Pons (tissue), 1 donor: ENCODE measurements around the gene KMT2A.
A peak's percentile ranks its signal among the peaks of the same experiment; 100 is the strongest.
"Not testable (repeated sequence)": the region's sequence is repeated elsewhere in the genome, so short reads cannot be mapped to it uniquely, and the experiment has no call there.

Source experiments
- DNase-seq: peaks from one replicate; pipeline ENCODE4 v3.0.0-alpha.2; 2016; ENCODE audit warnings: low spot score

Gene KMT2A

DNA sequence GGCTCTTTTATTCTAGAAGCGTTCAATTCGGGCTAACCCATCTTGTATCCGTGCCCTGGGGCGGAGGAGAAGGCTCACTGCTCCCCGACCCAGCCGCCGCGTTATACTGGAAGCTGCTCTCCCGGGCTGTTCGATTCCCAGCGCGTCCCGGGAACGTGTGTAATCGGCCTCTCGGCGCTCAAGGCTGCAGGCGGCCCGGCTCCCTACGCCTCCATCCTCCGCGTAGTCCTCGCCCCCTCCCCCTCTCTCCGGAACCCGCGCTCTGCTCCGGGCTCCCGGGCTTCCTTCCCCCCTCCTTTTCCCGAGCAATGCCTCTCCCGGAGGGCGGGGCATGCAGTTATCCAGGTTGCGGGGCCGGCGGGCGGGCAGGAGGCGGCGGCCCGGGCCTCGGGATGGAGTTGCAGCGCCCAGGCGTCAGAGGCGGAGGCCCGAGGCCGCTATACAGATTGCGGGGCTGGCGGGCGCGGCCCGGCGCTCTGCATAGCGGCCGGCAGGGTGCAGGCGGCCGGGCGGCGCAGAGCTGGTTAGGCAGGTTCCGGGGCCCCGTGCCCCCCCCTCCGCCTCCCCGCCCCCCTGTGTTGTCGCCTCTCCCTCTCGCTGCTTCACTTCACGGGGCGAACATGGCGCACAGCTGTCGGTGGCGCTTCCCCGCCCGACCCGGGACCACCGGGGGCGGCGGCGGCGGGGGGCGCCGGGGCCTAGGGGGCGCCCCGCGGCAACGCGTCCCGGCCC, at the start of gene KMT2A:
KMT2A (plus strand) TSS at position 600 of the 732 bp plus-strand sequence; CDS start at position 621, 21 bp downstream.
- DNase-seq, result peak; percentile 92

DNA sequence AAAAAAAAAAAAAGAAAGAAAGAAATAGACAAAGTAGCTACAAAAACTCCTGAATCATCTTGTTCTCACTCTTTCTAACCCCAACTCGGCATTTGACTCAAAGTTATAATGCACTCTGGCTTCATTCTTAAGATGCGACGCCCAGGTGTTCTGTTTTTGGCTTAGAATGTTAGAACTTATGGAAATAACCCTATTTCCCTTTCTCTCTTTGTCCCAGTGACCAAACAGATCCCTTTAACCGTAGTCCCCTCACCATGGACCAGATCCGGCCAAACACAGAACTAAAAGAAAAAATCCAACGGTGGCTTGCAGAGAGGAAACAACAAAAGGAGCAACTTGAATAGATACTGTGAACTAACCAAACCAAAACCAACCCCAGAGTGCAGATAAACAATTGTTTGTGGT, 40.2 kb upstream of the KMT2A start:
- DNase-seq, result no peak

DNA sequence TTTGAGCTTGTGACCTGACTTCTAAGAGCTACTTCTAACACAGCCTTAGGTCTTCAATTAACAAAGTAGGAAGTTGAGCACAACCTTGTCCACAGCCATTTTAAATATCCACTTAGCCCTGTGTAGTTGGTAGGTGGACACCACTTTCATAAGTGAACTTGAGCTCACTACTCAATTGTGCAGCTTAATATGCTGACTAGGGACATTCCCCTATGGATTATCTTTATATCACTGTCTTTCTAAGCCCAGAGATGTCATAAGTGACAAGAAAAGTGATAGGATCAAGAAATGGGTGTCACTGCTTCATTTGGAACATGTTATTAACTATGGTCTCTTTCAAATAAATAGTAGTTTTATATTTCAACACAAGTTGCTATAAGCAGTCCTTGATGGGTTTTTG, 38.8 kb upstream of the KMT2A start:
- no peak for DNase-seq

DNA sequence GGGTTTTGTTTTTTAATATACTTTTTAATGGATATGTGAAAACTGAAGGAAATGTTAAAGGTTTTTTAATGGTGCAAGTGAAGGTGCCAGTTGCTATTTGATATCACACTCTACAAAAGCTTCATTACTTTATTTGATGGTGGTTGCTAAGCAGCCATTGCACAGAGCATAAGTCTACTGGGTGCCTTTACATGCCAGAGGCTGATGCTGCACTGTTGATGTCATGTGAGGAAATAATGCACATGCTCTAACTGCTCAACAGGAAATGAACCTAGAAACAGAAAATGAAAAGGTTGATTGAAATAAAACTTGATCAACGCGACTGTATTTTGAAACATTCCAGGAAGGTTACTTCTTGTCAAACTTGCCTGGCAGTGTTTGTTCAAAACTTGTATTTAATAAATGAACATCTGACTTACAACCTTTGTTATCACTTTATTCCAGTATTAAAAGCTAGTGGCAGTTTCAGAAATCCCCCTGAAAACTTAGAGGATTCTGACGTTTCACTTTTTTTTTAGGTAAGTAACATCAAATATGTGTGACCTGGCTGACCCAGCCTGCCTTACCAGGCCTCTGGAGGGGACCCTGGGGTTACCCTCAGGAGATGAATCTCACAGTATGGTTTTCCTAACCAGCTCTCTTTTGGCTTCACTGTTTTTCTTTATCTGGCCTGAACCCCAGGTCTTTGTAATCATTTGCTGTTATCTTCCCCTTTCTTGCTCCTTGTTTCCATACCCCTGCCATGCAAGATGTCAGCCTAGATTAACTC, 37.3 kb upstream of the KMT2A start:
- DNase-seq, result no peak

DNA sequence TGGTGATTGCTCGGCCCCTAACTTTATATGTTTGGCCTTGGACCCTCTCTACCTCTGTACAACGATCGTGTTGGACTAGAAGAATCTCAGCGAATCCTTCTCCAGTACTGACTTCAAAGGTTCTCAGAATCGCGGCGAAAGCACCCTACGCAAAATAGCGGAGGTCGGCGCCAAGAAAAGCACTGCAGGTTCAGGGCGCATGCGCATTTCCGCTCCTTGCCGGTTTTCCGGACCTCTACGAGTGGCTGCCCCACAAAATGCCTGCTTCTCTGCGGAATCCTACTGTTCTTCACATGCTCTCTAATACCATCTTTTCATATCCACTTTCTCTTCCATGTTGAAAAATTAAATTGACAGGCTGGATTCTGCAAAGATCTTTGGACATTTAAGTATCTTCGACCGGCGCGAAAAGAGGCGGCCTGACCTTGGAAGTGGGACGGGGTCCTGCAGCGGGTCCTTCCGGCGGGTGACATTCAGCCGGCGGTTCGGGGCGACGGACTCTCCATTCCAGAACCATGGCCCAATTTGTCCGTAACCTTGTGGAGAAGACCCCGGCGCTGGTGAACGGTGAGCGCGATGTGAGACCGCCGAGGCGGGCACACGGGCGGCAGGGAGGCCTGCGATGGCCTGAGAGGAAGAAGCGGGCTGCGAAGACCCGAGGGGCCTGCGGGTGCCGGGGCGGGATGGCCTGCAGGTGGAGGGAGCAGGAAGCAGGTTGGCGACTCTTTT, 35.0 kb upstream of the KMT2A start, which contains the start of gene ATP5MG:
ATP5MG (plus strand) TSS at position 456 of the 729 bp plus-strand sequence; CDS start at position 516, 60 bp downstream.
- DNase-seq, result peak; percentile 89

DNA sequence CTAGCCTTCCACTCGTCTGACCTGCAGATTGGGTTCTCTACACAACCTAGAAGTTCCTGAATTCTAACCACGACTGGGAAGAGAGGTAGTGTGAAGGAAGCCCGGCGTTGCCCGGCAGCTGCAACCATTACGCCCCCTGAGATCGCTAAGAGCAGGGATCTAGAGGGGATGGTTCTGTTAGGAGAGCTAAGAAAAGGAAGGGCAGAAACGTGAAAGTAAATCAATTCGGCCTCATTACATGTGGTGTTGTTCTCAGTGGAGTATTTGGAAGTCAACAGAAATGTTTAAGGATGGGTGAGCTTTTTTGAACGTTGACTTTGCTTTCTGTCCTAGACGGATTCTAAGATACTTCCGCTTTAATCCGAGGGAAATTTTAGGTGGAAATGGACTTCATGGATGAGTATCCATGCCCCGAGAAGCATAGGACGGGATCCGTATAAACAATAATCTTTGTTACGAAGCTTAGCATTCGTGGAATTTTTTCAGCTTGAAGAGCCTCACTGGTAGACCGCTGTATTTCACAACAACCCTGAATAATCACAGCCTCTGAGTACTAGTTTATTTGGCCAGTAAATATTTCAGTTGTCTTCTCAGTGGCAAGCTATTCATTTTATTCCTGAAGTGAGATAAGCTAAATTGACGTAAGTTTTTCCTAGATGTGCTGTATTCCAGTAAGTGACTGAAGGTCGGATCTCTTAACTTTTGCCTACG, 34.3 kb upstream of the KMT2A start:
- peak; percentile 18 for DNase-seq

DNA sequence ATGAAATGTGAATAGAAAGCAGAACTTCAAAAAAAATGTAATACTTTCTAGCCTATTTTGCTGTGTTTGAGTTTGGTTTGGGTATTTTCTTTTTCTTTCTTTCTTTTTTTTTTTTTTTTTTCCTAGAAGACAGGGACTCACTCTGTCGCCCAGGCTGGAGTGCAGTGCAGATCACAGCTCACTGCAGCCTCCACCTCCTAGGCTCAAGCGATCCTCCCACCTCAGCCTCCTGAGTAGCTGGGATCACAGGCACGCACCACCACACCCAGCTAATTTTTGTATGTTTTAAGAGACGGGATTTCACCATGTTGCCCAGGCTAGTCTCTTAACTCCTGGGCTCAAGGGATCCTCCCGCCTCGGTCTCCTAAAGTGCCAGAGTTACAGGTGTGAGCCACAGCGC, 33.7 kb upstream of the KMT2A start:
- DNase-seq, result not testable (repeated sequence)

DNA sequence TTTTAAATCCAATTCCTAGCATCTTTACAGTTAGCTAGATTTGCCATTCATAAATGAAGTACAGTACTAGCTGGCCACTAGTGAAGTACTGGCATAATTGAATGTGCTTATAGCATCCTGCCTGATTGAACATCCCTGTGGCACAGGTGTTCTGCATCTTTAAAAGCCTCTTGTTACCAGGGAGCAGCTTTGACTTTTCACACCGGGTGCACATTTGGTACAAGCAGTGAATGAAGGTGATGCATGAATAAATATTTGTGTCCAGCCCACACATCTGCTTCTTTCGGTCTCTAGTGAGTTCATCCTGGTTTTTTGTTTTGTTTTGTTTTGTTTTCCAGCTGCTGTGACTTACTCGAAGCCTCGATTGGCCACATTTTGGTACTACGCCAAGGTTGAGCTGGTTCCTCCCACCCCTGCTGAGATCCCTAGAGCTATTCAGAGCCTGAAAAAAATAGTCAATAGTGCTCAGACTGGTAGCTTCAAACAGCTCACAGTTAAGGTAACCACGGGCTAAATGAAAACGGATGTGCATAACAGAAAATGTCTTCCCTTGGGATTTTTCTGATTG, 29.6 kb upstream of the KMT2A start:
- peak; percentile 17 for DNase-seq

DNA sequence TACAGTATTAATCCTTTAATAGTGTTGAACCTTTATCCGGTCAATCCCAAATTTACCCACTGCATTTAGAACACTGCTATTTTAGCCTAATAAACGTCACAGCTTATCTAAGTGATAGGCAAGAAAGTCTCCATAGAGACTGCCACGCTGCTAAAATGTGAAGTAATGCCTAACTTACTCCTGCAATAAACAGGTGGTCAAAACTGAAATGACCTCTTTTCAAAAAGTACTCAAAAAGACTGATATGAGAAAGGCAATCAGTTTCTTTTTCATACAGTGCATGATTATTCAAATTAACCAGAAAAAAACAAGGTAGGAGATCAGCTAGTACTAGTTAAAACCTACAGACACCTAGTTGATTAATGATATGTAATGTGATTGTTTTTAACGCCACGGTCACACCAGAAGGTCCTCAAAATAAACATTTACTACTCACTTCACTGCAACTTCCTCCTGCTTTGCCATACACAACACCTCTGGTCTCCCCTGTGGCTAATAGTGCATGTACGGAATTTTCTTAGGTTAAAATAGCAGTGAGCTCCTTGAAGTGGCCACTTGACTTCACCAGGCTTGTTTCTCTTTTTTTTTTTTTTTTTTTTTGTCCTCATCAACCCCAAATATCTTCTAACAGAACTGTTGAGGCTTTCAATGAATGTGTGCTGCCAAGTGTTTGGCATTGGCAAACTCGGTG, 26.1 kb upstream of the KMT2A start:
- DNase-seq, result no peak

DNA sequence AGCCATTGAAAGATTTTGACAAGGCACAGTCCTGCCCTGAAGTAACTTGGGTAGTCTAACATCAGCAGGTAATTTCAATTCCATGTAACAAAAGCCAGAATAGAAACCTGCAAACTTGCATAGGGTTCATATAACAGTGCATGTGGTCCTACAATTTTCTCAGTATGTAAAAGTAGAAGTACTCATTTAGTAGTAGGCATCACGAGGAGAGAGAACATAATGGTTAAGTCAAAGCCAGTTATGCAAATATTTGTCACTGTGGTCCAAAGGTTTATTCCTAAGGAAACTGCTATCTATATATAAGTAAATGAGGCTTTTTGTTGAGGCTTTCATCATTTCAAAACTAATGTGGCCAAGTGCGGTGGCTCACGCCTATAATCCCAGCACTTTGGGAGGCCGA, 24.8 kb upstream of the KMT2A start:
- DNase-seq, result no peak

DNA sequence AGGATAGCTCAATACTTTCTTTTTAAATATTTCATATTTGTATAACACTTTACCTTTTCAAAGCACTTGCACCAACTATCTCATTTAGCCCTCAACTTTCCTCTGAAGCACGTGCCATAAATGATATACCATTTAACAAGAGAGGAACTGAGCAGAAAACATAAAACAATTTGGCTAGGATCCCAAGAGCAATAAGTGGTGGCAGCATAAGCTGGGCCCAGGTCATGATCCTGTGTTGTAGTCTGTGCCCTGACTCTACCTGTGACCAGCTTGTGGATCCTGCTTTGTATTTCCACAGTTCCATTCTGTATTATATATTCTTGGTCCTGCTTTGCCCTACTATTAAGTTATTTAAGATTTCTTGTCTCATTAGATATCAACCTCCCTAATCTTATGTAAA, 23.4 kb upstream of the KMT2A start:
- DNase-seq, result no peak

DNA sequence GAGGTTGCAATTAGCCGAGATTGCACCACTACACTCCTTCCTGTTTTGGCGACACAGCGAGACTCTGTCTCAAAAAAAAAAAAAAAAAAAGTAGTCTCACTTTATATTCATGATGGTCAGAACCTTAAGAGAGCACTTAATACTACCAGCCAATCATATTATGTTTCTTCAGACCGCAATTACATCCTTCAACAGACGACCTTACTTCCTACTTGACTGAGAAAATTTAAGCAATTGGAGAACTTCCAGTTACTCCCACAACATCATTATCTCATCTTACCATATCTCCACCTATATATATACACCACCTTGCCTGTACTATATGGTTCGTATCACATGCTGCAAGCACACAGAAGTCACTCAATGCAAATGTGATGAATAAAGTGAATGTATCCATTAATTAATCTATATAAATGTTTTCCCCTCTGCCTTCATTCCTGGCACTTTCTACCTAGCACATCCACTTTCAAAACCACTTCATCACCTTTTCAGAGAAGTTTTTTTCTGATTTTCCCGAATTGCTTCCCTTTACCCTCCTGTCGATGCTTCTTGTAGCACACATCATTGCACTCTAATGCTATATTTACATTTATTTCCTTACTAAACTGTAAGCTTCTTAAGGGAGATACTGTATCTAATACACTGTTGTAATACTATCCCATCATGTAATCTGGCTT, 21.1 kb upstream of the KMT2A start:
- no peak for DNase-seq

DNA sequence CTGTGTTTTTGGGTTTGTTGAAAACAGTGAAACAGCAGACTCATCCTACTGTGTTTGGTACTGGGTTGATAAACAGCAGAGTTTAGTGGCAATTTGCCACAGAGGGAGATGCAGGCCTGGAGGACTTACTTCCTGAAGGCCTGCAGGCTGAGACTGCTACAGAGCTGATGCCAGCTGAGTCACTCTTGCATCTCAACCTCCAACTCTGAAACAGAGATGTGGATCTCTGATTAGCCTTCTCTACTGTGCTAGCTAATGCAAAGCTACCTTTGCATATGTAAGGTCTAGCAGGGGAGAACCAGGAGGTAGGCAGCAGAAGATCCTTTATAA, 20.6 kb upstream of the KMT2A start:
- peak; percentile 30 for DNase-seq

DNA sequence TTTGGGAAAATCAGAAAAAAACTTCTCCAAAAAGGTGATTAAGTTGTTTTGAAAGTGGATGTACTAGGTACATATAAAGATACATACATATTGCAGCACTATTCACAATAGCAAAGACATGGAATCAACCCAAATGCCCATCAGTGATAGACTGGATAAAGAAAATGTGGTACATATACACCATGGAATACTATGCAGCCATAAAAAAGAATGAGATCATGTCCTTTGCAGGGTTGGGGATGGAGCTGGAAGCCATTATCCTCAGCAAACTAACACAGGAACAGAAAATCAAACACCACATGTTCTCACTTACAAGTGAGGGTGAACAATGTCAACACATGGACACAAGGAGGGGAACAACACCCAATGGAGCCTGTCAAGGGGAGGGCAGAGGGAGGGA, 19.4 kb upstream of the KMT2A start:
- not testable (repeated sequence) for DNase-seq

DNA sequence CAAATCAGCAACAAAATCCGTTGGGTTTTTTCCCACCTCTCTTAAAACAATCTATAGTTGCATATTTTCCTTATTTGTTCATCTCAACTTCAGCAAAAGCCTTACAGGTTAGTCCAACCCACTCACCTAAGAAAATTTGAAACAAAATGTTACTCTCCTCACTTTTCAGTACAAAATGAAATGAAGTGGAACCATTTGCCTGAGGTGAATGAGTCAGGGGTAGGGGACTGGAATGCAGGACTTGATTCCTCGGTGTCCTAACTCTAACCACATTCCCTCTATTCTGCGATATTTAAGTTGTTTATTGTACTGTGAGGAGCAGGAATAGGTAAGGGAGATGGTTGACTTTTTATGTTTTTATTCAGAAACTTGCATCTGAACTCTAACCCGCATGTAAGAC, 18.5 kb upstream of the KMT2A start:
- no peak for DNase-seq

DNA sequence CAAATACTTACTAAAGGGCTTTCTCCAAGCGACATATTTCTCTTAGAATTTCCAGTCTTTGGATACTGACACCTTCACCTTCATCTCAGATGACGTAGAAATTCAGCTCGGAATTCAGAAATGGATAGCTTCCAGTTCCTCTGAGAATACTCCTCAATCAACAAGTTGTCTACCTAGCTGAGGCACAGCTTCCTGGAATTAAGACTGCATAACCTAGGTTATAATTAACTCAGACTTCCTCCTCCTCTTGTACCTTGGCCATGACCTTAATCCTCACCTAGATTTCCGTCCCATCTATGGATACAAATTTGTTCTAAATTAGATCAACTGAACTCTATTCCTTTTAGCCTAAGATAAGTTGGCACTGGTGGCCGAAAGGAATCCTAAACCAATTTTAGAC, 17.5 kb upstream of the KMT2A start:
- DNase-seq, result no peak

DNA sequence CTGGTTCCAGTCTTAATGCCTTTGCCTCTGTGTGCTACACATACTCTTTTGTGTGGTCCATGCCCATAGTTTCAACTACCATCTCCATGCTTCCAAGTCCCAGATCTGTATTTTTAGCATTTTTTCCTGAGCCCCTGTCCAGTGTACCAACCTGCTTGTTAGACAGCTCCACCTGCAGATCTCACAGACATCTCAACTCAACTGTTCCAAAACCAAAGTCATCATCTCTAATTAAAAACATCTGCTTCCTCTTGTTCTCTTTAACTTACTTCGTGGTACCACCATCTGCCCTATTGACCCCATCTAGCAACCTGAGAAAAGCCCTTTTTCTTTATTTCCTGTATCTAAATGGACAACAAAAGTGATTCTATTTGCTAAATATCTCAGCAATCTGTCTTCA, 8.6 kb upstream of the KMT2A start:
- DNase-seq, result no peak

DNA sequence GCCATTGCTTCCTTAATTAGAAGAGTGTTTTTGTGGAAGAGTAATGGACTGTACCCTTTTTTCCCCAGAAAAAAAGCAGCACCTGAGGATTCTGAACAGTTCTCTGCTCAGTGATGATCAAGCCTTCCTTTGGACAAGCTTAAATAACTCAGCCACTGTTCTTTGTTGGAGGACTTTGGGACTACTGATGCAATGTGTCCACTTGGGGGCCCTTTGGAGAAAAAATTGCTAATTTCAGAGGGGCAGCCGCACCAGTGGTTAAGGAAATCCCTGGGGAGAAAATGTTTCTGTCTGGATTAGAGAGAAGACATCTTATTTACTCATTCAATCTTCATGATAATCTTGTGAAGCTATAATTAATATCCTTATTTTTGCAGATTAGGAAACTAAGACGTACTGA, 5.3 kb upstream of the KMT2A start:
- no peak for DNase-seq

DNA sequence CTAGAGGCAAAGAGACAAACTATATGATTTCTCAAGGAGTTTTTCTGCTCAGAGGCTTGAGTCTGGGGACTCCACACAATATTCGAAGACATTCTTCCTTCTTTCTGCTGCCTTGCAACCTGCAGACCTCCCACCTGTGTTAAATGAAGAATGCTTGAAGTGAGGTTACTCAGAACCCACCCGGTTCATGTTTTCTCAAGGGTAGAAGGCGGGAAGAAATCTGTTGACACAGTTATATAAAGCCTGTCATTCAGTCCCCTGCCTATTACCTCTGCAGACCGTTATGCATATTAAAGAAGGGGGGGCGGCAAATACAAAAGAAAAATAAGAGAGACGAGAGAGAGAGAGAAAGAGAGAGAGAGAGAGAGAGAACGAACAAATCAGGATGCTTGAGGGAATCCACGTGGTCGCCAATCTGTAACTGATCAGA, 2.2 kb upstream of the KMT2A start:
- no peak for DNase-seq

DNA sequence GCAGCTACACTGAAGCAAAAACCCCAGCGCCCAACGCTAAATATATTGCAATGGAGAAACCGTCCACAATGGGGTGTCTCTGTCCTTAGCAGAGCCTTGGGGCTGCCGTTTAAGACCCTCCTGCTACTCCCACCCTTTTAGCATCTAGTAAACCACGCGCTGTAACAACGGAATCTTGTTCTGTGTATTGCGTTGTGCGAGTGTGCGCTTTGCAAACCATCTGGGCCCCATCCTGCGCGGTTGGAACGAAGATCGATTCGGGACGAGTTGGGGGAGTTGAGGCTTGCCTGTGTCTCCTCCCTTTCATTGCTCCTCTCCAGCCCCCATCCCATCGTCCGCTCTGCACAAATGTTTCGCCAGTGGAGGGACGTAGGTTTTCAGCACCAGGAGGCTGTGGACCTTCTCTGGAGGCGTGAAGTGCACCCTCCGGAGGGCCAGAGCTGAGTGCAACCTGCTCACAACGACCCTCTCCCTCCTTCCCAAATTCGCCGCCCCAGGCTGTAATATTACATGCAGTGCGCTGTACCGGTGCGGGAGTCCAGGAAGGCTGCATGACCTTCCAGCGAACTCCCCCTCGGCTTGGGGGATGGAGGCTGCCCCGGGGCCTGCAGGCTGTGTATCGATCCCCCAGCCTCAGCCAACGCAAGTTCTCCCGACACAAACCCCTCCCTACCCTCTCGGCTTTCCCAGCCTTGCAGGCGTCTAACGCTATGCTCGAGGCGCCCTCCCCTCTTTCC, 1.6 kb upstream of the KMT2A start:
- DNase-seq, result peak; percentile 26
